NCI-H526 treated with DMSO at 0.1 percent for 48 hours (cell line): ENCODE measurements around the gene CADM2.
"Not testable (repeated sequence)": the region's sequence is repeated elsewhere in the genome, so short reads cannot be mapped to it uniquely, and the experiment has no call there.

Source experiments
- DNase-seq: peaks from one replicate; lab custom pipeline; 2025; lab: John Stamatoyannopoulos, UW

Gene CADM2

DNA sequence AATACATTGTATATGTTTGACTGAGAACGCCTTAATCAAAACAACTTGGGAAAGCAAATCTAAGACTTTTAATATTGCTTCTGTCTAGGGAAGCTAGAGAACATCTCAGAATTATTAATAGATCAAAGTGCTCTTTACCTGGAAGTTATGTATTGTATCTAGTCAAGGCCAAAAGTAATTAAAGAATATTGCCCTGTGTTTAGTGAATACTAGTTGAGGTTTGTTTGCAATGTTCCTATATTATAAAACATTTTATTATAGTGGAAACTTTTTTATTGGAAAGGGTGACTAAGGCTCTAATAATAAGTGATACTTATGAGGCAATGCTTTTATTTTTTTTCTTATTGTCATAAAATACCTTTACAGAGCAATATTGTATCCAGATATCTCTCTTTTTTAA, 118.2 kb downstream of the CADM2 start:
- no peak for DNase-seq

DNA sequence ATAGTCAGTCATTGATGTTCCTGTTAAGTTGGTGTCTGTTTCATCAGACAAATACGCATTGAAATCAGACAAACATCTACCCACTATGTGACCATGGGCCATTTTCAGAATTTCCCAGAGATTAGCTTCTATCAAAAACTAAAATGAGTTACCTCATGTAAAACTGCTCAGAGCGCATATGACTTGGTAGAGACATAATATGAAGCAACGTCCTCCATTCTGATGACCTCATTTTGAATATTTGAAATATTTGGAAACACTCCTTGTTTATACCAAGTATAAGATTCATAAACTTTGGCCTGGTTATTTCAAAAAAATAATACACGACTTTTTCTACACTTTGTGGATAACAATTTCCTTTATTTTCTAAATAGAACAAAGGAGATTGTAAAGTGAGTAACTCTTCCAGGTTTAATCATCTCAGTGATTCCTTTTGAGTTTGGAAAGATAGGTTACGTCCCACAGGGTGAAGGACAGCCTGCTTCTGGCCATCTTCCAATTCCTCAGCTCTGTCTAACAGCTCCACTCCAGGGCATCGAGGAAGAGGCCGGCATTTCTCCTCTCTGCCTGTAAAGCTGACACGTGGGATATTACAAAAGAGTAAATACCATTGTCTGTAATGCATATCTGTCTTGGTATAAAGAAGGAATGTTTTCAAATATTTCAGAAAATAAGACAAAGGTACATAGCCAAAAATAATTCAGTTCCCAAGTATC, 122.6 kb downstream of the CADM2 start:
- DNase-seq: no peak

GRCh38 chr3:85090495-85090894, 131.7 kb downstream of the CADM2 start:
- no peak for DNase-seq

GRCh38 chr3:85100316-85100715, 141.5 kb downstream of the CADM2 start:
- DNase-seq: no peak

DNA sequence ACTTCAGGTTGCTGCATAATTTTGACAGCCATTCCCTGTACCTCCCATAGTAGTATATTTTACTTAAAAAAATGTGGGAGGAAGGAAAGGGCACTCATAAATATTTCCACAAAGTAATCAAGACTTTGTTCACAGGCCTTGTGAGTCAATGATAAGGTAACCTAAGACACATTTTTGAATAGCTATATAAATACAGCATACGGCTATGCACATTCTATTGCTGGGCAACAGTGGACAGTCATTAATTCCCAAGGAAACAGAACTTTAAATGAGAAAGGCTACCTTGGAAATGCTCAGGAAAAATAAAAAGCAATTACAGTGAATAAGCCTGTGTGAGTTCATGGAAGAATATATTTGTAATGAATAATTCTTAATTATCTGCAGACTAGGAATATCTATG, 144.0 kb downstream of the CADM2 start:
- no peak for DNase-seq

DNA sequence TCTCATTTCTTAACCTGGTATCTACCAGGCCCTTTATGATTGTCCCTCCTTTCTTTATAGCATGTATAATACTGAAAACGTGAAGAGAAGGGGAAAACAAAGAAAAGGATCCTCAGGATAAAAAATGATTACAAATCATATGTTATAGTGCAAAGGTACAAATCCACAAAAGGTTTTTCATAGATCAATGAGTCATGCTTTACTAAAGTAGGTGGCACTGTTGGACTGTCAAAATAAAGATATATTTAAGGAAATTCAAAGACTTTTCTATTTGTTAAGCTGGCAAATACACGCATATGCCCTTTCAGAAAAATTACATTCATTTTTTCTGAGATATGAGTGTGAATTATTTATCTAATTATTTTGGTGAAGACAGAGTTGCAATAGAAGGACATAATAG, 151.6 kb downstream of the CADM2 start:
- DNase-seq: no peak

DNA sequence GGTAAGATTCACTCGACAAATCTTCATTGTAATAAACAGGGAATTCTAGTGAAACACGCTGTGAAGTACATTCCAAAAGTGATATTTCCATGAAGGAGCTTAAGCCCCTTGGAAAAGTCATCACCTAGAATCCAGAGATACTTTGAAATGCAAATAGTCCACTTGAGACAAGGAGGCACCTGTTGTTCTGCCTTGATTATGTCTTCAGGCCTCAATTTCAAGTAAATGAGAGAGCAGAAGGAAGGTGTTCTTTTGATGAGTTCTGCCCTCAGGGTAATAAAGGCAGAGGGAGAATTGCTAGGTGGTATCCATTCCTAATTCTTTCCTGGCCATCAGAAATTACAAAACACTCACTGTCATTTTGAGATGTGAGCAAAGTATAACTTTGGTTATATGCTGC, 162.1 kb downstream of the CADM2 start:
- DNase-seq: no peak

DNA sequence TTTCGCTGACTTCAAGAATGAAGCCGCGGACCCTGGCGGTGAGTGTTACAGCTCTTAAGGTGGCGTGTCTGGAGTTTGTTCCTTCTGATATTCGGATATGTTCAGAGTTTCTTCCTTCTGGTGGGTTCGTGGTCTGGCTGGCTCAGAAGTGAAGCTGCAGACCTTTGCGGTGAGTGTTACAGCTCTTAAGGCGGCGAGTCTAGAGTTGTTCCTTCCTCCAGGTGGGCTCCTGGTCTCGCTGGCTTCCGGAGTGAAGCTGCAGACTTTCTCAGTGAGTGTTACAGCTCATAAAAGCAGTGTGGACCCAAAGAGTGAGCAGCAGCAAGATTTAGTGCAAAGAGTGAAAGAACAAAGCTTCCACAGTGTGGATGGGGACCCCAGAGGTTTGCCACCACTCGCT, 174.1 kb downstream of the CADM2 start:
- not testable (repeated sequence) for DNase-seq

GRCh38 chr3:85133691-85134420, 175.1 kb downstream of the CADM2 start:
- not testable (repeated sequence) for DNase-seq

- no peak for DNase-seq
Observed at GRCh38 chr3:85142626-85143025, 183.8 kb downstream of the CADM2 start.

GRCh38 chr3:85148036-85148435, 189.2 kb downstream of the CADM2 start:
- no peak for DNase-seq

DNA sequence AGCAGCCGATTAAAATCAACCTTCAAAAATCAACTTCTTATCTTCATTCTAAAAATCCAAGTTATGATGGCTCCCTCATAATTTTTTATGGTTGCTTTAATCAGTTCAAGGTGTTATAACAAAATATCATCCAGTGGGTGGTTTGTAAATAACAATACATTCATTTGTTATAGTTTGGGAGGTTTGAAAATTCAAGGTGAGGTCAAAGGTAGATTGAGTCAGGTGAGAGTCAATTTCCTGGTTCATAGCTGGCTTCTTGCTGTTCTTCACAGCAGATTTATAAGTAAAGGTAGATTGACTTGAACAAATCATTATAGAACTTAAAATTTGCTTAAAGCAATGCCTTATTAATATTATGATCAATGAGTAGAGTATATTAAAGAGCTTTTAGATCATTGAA, 192.8 kb downstream of the CADM2 start:
- no peak for DNase-seq

DNA sequence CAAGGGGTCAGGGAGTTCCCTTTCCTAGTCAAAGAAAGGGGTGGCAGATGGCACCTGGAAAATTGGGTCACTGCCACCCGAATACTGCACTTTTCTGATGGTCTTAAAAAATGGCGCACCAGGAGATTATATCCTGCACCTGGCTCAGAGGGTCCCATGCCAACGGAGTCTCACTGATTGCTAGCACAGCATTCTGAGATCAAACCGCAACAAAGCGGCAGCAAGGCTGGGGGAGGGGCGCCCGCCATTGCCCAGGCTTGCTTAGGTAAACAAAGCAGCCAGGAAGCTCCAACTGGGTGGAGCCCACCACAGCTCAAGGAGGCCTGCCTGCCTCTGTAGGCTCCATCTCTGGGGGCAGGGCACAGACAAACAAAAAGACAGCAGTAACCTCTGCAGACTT, 194.5 kb downstream of the CADM2 start:
- DNase-seq: not testable (repeated sequence)

DNA sequence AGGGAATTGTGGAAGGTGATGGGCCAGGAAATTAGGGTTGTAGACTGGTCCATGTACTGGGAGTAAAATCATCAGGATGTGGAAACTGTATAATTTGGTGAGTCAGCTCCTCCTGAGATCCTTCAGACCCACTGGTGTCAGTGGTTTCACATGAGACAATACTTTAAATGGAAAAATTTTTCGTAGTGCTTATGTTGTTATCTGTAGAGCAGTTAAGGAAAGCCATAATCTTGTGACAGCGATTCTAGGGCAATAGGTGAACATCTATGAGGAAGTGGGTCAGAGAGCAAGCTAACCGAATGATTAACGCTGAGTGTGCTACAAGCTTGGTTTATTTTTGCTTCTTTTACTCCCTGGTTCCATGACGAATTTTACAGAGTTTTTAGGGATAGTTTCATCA, 200.6 kb downstream of the CADM2 start:
- no peak for DNase-seq

DNA sequence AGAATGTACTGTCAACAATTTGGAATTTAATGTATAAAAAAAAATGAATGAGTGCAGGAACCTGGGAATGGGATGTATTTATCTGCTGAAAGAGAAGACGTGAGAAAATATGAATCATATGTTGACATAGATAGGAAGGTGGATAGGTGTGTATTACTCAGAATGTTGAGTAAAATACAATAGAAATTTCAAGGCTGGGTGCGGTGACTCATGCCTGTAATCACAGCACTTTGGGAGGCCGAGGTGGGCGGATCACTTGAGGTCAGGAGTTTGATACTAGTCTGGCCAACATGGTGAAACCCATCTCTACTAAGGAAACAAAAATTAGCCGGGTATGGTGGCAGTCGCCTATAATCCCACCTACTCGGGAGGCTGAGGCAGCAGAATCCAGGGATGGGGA, 202.8 kb downstream of the CADM2 start:
- no peak for DNase-seq

- DNase-seq: no peak
Observed at GRCh38 chr3:85162905-85163304, 204.1 kb downstream of the CADM2 start.

GRCh38 chr3:85164436-85164835, 205.6 kb downstream of the CADM2 start:
- no peak for DNase-seq

GRCh38 chr3:85167576-85167975, 208.8 kb downstream of the CADM2 start:
- DNase-seq: no peak

DNA sequence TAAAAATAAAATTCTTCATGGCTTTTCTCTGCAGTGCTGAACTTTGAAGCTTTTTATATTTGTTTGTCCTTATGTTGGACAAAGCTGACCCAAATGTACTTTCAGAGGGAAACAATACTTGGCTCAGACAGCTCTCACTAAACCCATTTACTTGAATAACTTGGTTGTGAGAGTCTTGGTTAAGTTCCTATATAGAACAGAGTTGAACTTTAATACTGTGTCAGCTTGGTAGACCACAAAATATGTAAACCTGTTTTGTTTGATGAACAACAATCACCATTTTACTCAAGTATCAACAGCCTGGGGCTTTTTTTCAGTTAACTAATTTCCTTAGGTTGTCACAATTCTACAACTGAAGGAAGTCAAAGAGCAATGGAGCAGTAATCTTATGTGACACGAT, 211.9 kb downstream of the CADM2 start:
- no peak for DNase-seq

DNA sequence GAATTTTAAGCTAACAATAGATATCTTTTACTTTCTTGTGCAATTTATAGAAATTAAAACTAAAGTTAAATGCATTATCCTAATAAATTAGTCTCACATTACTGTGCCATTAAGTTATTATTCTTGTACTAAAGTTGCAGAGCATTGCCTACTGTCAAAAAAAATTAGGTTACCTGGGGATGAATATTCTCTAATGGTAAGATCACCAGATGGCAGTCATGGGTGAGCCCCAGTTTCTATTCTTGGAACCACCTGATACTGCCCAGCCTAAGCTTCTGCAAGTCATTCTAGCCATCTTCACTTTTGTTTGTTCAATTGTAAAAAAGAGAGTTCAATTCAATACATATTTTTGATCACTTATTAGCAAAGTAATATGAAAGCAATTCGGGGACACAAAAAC, 213.2 kb downstream of the CADM2 start:
- no peak for DNase-seq

GRCh38 chr3:85176799-85177198, 218.0 kb downstream of the CADM2 start:
- DNase-seq: no peak

DNA sequence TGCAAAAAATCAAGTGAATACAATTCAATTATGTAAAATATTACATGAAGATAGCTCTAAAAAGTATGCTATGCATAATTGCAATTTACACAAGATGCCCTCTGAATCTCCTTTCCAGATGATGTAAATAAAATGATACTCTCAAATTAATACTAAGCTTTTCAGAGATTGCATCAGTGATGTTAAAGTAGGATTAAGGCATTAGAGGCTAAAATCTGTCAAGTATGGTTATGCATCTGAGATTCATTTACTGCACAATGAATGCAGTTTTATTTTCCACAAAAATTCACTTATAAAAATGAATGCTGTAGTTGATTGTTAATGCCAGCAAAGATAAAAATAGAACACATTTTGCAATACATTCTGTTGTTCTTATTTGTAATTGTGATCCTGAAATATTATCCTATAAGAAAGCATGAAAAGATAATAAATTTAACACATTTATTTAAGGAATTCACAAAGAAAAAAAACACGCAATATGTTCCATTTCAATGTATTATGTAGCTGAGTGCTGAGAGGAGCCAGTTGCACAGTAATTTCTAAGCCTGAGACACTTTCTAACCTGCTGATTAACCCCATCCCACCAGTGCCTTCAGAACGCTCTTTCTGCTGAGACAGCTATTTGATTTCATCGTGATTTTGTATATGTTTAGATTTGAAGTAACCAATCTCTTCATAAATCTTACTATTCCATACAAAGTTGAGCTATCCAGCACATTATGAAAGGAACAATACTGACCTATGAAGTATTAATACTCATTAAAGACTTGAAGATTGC, 224.4 kb downstream of the CADM2 start:
- DNase-seq: no peak

- no peak for DNase-seq
Observed at GRCh38 chr3:85185495-85185894, 226.7 kb downstream of the CADM2 start.
